H1 (cell line): ENCODE results near the gene ARL11. TPM values are rescaled to one million over a fixed set of nuclear protein-coding genes. Genes with fewer than 3 reads are reported as not detected.

Experiments
- polyA plus RNA-seq, 7 experiments: library from polyadenylated mRNA; depleted of rRNA in 3 of 7; stranded (reverse) in 5 of 7; unstranded in 2 of 7; fragments of >200 nt in 5 of 7; fragments of 200-250 nt in 2 of 7; gene quantifications; 1 replicate in 5 of 7; 2 replicates in 1 of 7; 4 replicates in 1 of 7; pipeline versions ENCODE4 v1.2.1 to v1.2.3, GENCODE V29; 2011 to 2013; ENCODE audit warnings: missing spikeins in 2 of 7, mixed read lengths in 2 of 7
- total RNA-seq: library from RNA; stranded (reverse); fragmentation: NEBNext Ultra II Directional; extraction: Animal tissue kit (Norgen Biotek cat#: 25700); gene quantifications from 2 replicates; pipeline ENCODE4 v1.2.1, GENCODE V29; 2021
- TF ChIP-seq, protein P1 (sequence below): IDR thresholded peaks from 2 replicates; pipeline ENCODE4 v1.6.1; 2012; ENCODE audit warnings: low read length, inconsistent platforms

ARL11 gene
- total and polyA plus RNA-seq, 2 of the 8 experiments (the other 6 are each of a cell fraction or from before 2014, with no cell fraction given) = 0.45 to 0.52 TPM

DNA sequence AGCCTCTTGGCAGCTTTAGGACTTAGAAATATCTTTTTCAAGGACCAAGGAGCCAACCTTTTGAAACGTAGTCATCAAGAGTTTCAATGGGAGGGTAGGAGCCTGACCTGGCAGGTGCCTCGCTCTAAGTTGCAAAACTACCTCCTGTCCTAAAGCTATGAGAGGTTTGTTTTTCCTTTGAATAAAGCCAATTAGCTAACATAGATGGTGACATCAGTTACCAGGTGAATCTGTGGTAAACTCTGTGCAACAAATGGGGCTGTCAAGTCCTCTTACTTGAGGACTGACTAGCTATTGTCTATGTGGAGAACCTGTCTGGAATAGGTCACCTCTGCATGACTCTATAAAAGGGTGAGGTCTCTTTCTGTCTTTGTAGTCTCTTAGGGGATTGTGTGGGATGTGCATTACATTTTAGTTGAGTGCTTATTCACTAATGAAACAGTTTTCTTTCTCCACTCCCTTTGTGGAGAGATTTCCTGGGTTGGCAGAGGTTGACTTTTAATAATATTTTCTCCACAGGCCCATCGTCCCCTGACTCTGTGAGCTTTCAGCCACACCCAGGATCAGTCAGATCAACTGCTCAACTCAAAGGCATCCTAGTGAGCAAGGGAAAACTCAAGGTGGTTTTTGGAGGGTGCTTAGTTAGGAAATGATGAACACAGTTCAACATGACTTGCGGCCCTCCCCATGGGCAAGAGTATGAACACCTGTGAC, 9.9 kb downstream of the ARL11 start (continued):
- TF ChIP-seq, protein P1, sequence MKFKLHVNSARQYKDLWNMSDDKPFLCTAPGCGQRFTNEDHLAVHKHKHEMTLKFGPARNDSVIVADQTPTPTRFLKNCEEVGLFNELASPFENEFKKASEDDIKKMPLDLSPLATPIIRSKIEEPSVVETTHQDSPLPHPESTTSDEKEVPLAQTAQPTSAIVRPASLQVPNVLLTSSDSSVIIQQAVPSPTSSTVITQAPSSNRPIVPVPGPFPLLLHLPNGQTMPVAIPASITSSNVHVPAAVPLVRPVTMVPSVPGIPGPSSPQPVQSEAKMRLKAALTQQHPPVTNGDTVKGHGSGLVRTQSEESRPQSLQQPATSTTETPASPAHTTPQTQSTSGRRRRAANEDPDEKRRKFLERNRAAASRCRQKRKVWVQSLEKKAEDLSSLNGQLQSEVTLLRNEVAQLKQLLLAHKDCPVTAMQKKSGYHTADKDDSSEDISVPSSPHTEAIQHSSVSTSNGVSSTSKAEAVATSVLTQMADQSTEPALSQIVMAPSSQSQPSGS = no peak
